ENCODE measurements around the gene AAR2.

AAR2 gene

DNA sequence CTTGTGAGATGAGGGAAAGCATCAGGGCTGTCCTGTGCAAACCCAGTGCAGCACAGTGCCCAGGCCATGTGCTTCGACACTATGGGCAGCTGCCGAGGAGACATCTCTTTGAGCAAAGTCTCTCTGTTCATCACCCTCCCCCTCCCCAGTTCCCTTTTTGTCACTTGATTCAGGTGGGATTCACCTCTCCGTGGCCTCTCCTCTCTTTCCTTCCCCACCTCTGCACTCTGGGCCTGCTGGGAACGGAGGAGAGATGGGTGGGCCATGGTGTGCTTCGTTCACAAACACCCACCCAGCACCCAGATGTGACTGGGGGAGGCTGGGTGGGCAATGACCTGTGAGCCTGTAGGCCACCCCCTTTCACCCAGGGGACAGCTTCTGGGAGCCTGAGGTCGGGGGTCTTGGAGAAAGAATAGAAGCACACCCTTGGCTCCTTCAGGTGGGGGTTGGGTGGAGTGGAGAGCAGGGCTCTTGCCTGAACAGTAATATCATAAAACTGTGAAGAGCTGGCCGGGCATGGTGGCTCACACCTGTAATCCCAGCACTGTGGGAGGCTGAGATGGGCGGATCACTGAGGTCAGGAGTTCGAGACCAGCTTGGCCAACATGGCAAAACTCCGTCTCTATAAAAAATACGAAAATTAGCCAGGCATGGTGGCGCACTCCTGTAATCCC, 36.4 kb downstream of the AAR2 start:
- no peak overlapping the region for H3K9ac ChIP-seq (ENCODE audit: low read depth, low read length)
- H3K4me3 ChIP-seq (ENCODE audit: low read length): no peak overlapping the region
- no peaks in the 10 kb centered on the region for H3K4me1 ChIP-seq (ENCODE audit: control insufficient read depth, insufficient read depth, low read length)
- H3K9me3 ChIP-seq (replicated peaks; ENCODE audit: low read length): no peaks in the 10 kb centered on the region
- peaks cover 77% of the 10 kb centered on the region for H3K27me3 ChIP-seq (ENCODE audit: control insufficient read depth, insufficient read depth, low read length)
- H3K4me2 ChIP-seq (ENCODE audit: low read length): no peak overlapping the region
- H3K36me3 ChIP-seq (ENCODE audit: insufficient read depth, low read length): no peaks in the 10 kb centered on the region

DNA sequence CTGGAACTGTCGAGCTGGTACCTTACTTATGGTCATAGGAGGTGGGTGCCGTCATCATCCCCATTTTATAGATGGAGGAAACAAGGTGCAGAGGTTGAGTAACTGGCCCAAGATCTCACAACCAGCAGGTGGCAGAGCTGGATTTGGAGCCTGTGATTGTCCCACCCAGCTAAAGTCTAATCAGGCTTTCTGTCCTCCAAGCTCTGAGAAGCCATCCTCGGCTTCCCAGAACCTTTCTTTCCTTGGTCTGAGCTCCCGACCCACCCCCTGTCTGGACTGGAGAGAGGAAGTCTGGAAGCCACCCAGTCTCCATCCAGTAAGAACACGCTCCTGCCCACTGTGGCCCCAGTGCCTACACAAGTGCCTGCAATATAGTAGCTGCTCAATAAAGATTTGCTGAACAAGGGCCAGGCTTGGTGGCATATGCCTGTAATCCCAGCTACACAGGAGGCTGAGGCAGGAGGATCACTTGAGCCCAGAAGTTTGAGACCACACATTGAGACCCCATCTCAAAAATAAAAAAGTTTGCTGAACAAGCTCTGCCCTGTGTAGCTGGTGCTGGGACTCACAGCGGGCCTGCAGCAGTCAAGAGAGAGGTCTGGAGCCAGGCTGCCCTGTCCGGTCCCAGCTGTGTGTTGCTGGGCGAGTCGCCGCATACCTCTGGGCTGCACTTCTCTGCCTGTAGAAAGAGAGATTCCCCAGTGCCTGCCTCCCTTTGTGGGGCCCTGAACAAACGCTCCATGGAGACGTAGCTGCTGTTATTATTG, 37.3 kb downstream of the AAR2 start:
- no peaks in the 10 kb centered on the region for H3K4me1 ChIP-seq (ENCODE audit: control insufficient read depth, insufficient read depth, low read length)
- H3K4me2 ChIP-seq (ENCODE audit: low read length): no peak overlapping the region
- no peak overlapping the region for H3K9ac ChIP-seq (ENCODE audit: low read depth, low read length)
- H3K27me3 ChIP-seq (ENCODE audit: control insufficient read depth, insufficient read depth, low read length): peaks cover 75% of the 10 kb centered on the region
- no peaks in the 10 kb centered on the region for H3K36me3 ChIP-seq (ENCODE audit: insufficient read depth, low read length)
- H3K9me3 ChIP-seq (replicated peaks; ENCODE audit: low read length): no peaks in the 10 kb centered on the region
- H3K4me3 ChIP-seq (ENCODE audit: low read length): no peak overlapping the region

DNA sequence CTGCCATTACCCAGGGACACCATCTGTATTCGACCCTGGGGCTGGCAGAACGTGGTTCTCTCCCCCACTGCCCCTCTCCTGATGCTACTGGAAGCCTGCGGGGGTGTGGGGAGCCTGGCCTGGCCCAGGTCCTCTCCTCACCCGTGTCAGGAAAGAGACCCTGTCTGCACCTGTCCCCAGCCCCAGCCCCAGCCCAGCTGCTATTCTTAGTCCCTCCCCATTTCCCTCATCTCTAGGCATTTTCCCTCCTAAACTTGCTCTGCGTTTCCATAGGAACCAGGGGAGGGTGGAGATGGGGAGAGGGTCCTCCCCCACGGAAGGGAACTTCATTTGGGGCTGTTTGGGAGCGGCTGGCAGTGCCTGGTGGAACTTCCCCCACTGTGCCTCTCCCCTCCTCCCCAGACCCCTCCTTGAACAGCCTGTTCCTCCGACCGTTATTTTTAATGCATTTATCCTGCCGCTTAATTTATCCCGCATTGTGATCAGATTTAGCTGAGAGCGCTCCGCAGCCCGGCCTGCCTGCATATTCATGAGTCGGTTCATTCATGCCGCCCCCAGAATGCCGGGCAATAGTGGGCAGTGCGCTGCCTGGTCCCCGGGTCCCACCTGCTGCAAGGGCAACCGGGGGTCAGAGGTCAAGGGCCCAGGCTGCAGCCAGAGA, 38.0 kb downstream of the AAR2 start:
- no peak overlapping the region for H3K4me3 ChIP-seq (ENCODE audit: low read length)
- H3K9ac ChIP-seq (ENCODE audit: low read depth, low read length): no peak overlapping the region
- no peaks in the 10 kb centered on the region for H3K36me3 ChIP-seq (ENCODE audit: insufficient read depth, low read length)
- no peaks in the 10 kb centered on the region for H3K4me1 ChIP-seq (ENCODE audit: control insufficient read depth, insufficient read depth, low read length)
- H3K27me3 ChIP-seq (ENCODE audit: control insufficient read depth, insufficient read depth, low read length): peaks cover 76% of the 10 kb centered on the region
- H3K4me2 ChIP-seq (ENCODE audit: low read length): no peak overlapping the region
- H3K9me3 ChIP-seq (replicated peaks; ENCODE audit: low read length): no peaks in the 10 kb centered on the region

DNA sequence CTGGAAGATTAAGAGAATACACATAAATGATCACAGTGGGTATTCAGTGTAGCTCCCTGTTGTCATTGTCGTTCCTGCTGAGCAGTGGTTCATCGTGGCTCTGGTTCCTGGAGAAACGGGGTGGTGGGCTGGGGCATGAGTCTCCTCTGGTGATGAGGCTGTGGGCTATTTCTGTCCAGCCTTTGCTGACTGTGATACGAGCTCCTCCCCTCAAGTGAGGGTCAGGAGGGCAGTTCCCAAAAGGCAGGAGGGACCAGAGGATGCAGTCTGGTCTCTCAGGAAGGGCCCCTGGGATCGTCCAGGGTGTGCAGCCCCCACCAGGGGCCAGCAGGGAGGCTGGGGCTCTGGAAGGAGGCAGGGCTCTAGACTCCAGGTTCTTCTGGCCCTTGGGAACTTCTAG, 38.7 kb downstream of the AAR2 start:
- Histone ChIP-seq H3K36me3 (ENCODE audit: insufficient read depth, low read length) (no peaks in the 10 kb centered on the region), H3K9ac (ENCODE audit: low read depth, low read length) (no peak overlapping the region), H3K9me3 (replicated peaks; ENCODE audit: low read length) (no peaks in the 10 kb centered on the region), H3K27me3 (ENCODE audit: control insufficient read depth, insufficient read depth, low read length) (peaks cover 80% of the 10 kb centered on the region), H3K4me3 (ENCODE audit: low read length) (no peak overlapping the region), H3K4me1 (ENCODE audit: control insufficient read depth, insufficient read depth, low read length) (no peaks in the 10 kb centered on the region), H3K4me2 (ENCODE audit: low read length) (no peak overlapping the region)

DNA sequence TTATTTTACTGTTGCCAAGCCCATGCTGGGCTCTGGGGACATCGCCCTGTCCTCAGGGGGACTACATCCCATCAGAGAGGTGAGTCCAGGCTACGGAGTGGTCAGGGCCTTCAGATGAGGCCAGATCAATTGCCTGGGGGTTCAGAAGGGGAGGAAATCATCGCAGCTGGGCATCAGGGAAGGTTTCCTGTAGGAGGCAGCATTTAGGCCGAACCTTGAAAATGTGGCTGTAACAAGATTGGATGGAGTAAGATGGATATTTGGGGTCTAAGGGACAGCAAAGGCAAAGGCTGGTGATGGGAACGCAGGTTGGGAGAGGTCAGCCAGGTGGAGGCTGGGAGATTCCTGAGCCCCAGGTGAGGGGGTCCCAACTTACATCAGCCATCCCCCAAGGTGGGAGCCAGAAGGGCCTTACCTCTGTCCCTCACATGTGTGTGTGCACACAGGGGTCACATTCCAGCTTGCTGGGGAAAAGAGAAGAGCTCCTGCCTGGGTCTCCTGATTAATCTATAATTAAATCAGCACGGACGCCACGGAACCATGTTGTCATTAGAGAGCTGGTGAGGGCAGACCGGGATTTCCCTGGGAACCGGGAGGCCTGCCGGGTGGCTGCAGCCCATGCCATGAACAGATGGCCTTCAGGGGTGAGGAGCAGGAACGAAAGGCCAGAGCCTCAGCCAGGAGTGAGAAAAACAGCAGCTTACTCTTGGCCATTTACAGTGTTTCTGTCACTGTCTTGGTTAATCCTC, 39.3 kb downstream of the AAR2 start:
- Histone ChIP-seq H3K4me2 (ENCODE audit: low read length) (no peak overlapping the region), H3K27me3 (ENCODE audit: control insufficient read depth, insufficient read depth, low read length) (peaks cover 80% of the 10 kb centered on the region), H3K9me3 (replicated peaks; ENCODE audit: low read length) (no peaks in the 10 kb centered on the region), H3K4me3 (ENCODE audit: low read length) (no peak overlapping the region), H3K9ac (ENCODE audit: low read depth, low read length) (no peak overlapping the region), H3K4me1 (ENCODE audit: control insufficient read depth, insufficient read depth, low read length) (no peaks in the 10 kb centered on the region), H3K36me3 (ENCODE audit: insufficient read depth, low read length) (no peaks in the 10 kb centered on the region)

DNA sequence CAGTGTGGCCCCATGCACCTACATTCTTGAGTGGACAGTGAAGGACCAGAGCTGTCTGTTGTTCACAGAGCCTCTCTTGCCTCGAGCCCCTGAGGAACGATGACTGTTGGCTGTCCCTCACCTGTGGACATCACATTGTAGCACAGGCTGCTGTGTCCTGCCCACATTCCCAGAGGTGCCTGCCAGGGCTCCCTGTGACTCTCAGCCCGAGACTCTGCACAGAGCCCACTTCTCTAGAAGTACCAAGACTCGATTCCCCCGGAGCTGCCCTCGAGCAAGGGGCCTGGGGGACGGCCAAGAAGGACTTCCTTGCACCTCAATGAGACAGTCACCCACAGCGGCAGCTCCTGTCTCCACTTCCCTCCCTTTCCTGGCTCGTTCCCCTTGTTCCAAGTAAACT, 41.3 kb downstream of the AAR2 start:
- H3K4me3 ChIP-seq (ENCODE audit: low read length): no peak overlapping the region
- H3K9ac ChIP-seq (ENCODE audit: low read depth, low read length): no peak overlapping the region
- no peaks in the 10 kb centered on the region for H3K9me3 ChIP-seq (replicated peaks; ENCODE audit: low read length)
- H3K4me2 ChIP-seq (ENCODE audit: low read length): no peak overlapping the region
- no peaks in the 10 kb centered on the region for H3K4me1 ChIP-seq (ENCODE audit: control insufficient read depth, insufficient read depth, low read length)
- H3K36me3 ChIP-seq (ENCODE audit: insufficient read depth, low read length): no peaks in the 10 kb centered on the region
- peaks cover 80% of the 10 kb centered on the region for H3K27me3 ChIP-seq (ENCODE audit: control insufficient read depth, insufficient read depth, low read length)

DNA sequence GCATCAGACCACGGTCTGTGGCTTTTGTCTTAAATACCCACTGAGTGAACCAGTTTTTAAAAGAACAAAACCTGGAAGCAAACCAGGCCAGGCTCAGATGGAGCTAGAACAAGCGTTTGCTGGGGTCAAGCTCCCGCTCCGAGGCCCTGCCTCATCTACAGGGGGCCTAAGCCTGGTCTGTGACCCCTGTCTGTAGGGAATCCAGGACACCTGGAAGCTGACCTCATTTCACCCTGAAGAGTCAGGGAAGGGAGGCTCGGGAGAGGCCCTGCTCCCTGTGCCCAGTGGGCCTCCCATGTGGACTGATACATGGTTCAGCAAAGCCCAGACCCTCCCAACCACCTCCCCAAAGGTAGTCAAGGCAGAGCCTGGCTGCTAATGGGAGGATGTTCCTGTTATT, 43.1 kb downstream of the AAR2 start:
- Histone ChIP-seq H3K9ac (ENCODE audit: low read depth, low read length) (no peak overlapping the region), H3K4me2 (ENCODE audit: low read length) (no peak overlapping the region), H3K27me3 (ENCODE audit: control insufficient read depth, insufficient read depth, low read length) (peaks cover 81% of the 10 kb centered on the region), H3K4me3 (ENCODE audit: low read length) (no peak overlapping the region), H3K4me1 (ENCODE audit: control insufficient read depth, insufficient read depth, low read length) (no peaks in the 10 kb centered on the region), H3K36me3 (ENCODE audit: insufficient read depth, low read length) (no peaks in the 10 kb centered on the region), H3K9me3 (replicated peaks; ENCODE audit: low read length) (no peaks in the 10 kb centered on the region)

DNA sequence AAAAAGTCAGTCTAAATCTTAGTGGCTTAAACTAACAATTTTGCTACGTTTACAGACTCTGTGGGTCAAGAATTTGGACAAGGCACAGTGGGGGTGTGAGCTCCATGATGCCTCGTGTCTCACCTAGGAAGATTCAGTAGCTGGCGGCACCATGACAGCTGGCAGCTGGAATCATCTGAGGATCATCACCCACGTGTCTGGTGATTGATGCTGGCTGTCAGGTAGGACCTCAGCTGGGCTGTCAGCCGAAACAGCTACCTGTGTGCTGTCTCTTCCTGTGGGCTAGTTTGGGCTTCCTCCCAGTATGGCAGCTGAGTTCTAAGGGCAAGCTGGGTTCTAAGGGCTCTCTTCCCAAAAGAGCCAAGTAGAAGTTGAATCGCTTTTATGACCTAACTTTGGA, 43.5 kb downstream of the AAR2 start:
- Histone ChIP-seq H3K27me3 (ENCODE audit: control insufficient read depth, insufficient read depth, low read length) (peaks cover 80% of the 10 kb centered on the region), H3K4me1 (ENCODE audit: control insufficient read depth, insufficient read depth, low read length) (no peaks in the 10 kb centered on the region), H3K4me3 (ENCODE audit: low read length) (no peak overlapping the region), H3K9me3 (replicated peaks; ENCODE audit: low read length) (no peaks in the 10 kb centered on the region), H3K36me3 (ENCODE audit: insufficient read depth, low read length) (no peaks in the 10 kb centered on the region), H3K9ac (ENCODE audit: low read depth, low read length) (no peak overlapping the region), H3K4me2 (ENCODE audit: low read length) (no peak overlapping the region)

DNA sequence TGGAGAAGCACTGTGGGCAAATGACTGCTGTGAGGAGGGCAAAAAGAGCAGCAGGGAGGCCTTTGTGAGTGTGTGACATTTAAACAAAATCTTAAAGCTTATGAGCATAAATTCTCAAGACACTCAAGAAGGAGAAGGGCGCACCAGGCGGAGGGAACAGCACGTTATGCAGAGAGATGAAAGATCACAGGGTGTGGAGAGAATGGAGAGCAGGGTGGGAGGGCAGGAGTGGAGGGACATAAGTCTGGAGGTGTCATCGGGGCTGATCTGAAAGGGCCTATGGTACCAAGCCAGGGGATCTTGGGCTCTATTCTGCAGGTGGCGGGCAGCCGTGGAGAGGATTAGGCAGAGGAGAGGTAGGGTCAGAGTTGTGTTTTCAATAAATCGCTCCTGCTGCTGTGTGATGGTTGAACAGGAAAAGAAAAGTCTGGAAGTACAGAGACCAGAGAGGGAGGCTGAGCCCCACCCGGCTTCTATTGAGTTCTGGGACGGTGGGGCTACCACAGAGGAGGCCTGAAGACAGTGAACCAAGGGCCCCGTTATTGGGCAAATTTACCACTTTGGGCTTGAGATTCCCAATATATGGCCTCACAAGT, 45.6 kb downstream of the AAR2 start:
- Histone ChIP-seq H3K36me3 (ENCODE audit: insufficient read depth, low read length) (no peaks in the 10 kb centered on the region), H3K4me3 (ENCODE audit: low read length) (no peak overlapping the region), H3K4me1 (ENCODE audit: control insufficient read depth, insufficient read depth, low read length) (no peaks in the 10 kb centered on the region), H3K27me3 (ENCODE audit: control insufficient read depth, insufficient read depth, low read length) (peaks cover 78% of the 10 kb centered on the region), H3K9ac (ENCODE audit: low read depth, low read length) (no peak overlapping the region), H3K9me3 (replicated peaks; ENCODE audit: low read length) (no peaks in the 10 kb centered on the region), H3K4me2 (ENCODE audit: low read length) (no peak overlapping the region)

DNA sequence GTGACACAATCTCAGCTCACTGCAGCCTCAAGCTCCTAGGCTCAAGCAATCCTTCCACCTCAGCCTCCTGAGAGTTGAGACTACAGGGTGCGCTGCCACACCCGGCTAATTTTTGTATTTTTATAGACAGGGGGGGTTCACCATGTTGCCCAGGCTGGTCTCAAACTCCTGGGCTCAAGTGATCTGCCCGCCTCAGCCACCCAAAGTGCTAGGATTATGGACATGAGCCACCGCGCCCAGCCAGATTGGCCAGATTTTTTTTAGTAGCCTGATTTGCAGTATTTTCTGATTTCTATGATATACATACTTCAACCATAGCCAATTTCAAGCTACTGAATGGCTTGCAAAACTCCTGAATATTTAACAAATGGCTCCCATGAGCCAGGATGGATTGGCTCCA, 48.5 kb downstream of the AAR2 start:
- Histone ChIP-seq H3K9me3 (replicated peaks; ENCODE audit: low read length) (no peaks in the 10 kb centered on the region), H3K4me1 (ENCODE audit: control insufficient read depth, insufficient read depth, low read length) (no peaks in the 10 kb centered on the region), H3K4me3 (ENCODE audit: low read length) (no peak overlapping the region), H3K27me3 (ENCODE audit: control insufficient read depth, insufficient read depth, low read length) (peaks cover 71% of the 10 kb centered on the region), H3K36me3 (ENCODE audit: insufficient read depth, low read length) (no peaks in the 10 kb centered on the region), H3K9ac (ENCODE audit: low read depth, low read length) (no peak overlapping the region), H3K4me2 (ENCODE audit: low read length) (no peak overlapping the region)

Measured in skeletal muscle satellite cell (primary cell).